ENCODE data around the gene CDKAL1.
A peak's percentile ranks its signal among the peaks of the same experiment; 100 is the strongest.
"Not testable (repeated sequence)": the region's sequence is repeated elsewhere in the genome, so short reads cannot be mapped to it uniquely, and the experiment has no call there.

CDKAL1 gene

GRCh38 chr6:20554326-20554725 is 20.1 kb downstream of the CDKAL1 start:
- no peak for DNase-seq (ENCODE audit: low spot score)

DNA sequence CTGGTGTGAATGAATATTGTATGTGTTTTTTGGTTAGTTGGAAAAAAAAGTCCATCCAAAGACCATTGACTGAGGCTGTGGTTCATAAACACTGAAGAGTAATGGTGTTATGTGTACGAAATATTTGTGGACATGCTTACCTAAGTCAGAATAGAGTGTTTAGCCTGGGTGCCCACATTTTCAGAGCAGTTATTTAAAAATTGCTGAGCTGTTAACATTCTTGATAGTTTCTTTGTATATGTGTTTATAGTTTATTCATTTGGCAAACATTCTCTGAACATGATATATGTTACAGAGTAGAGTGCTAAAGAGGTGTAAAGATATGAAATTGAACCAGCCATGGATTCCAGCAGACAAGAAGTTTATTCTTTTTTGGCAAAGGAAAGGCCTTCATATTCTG is 20.6 kb downstream of the CDKAL1 start:
- DNase-seq (ENCODE audit: low spot score) = no peak

DNA sequence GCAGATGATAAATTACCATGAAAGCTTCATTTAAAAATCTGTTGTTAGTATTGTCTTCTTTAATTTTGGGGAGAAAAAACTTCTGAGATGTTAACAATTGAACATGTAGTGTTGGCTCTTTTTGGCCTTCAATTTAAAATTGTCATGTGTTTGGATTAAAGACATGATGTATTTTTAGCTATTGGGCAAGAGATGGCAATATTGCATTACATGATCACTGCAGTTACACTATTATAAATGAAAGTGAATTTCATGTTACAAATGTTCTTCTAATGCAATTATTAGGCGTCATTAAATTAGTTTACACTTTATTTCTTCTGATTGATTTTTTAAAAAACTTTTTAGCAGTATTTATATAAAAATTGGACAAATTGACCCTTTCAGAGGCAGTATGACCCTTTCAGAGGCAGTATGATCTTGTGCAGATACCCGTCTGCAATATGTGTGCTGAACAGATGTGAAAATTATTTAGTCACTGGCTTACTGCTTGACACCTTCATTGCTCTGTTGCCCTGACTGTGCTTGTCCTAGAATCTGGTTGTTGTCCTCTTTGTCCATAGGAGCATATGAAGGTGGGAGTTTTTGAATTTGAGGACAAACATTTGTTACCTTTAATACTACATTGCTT is 25.8 kb downstream of the CDKAL1 start:
- no peak for DNase-seq (ENCODE audit: low spot score)

DNA sequence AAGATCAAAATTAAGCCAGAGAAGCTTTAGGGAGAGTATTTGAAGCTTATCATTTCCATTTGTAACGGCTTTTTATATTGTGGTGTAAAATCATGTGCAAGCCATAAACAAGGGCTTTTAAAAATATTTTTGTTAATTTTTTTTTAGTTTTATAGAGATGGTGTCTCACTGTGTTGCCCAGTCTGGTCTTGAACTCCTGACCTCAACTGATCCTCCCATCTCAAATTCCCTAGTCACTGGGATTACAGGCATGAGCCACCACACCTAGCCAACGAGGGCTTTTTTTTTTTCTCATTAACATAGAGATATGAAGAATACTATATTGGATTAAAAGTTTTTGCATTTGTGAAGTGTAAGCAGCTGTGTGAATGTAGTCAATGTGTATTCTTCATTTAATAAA is 29.1 kb downstream of the CDKAL1 start:
- no peak for DNase-seq (ENCODE audit: low spot score)

DNA sequence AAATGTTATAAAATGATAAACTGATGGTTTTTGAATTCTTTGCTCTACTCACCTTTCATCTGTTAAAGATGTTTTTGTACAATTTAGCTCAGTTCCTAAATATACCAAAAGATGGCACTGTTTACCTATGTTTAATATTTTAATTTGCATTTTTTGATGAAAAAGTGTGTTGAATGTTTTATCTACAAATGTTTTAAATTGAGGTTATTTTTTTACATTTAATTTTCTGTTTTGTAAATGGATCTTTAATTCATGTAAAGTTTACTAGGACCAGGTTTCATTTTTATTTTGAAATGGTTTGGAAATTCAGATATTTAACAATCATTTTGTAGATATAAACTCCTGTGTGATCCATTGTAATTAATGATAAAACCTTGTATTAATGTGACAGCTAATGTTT is 30.0 kb downstream of the CDKAL1 start:
- DNase-seq (ENCODE audit: low spot score) = peak; percentile 25

- DNase-seq (ENCODE audit: low spot score) = peak; percentile 23
Observed at GRCh38 chr6:20564777-20565176, 30.5 kb downstream of the CDKAL1 start.

- no peak for DNase-seq (ENCODE audit: low spot score)
Observed at GRCh38 chr6:20565342-20565741, 31.1 kb downstream of the CDKAL1 start.

DNA sequence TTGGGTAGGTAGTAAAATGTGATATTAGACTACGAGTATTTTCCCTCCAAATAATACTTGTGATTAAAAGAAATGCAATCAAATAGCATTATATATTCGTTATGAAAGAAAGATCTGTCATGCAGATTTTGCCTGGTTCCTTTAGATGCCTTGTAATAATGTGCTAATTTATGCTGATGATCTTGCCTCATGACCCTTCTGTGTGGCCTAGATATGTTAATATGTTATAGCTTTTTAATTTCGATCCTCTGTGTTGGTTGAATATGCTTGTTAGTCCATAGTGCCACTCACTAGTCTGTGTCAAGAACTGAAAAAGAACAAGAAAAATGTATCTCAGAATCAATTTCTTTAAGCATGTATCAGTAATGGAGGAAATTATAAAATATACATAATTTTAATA is 31.9 kb downstream of the CDKAL1 start:
- no peak for DNase-seq (ENCODE audit: low spot score)

DNA sequence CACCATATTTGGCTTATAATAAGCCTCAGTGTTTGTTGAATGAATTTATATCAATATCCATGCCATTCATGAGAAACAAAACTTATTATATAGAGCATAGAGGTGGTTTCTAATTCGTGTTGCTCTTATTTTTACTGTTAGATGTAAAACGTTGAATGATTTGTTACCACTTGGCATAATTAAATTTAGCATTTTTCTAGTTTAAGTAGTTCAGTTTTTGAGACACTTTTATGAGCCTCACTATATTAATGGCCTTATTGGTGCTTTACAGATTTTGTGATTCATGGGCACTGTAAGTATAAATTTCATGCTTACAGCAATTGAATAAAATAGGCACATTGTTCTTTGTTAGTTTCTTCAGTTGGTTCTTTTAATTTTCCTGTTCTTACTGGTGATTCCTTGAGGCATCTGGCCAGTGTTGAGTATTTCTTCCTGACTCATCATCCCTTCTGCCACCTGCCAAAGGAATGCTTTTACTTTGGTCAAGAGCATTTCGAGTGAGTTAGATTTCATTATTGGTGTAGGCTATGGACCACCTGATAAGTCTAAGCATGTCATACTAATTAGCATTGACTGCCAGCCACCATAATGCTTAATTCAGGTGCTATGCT is 34.8 kb downstream of the CDKAL1 start:
- DNase-seq (ENCODE audit: low spot score) = no peak

- no peak for DNase-seq (ENCODE audit: low spot score)
Observed at GRCh38 chr6:20571261-20571660, 37.0 kb downstream of the CDKAL1 start.

GRCh38 chr6:20572288-20572687 is 38.0 kb downstream of the CDKAL1 start:
- DNase-seq (ENCODE audit: low spot score) = no peak

DNA sequence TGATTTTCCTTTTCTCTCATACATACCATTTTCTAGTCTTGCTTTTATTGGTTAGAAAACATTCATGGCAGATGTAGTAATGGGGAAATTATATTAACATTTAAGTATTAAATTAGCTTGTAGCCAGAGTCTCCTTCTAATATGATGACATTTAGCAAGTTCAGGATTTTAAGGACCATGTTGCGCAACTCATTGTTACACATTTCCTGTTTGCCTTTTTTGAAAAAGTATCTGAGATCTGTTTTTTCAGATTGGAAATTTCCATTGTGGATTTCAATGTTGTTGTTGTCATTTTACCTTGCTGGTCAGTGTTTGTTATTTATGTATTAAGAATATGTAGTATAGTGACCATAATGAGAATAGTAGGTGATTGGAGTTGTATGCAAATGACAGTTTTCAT is 38.7 kb downstream of the CDKAL1 start:
- DNase-seq (ENCODE audit: low spot score) = no peak

GRCh38 chr6:20574355-20574754 is 40.1 kb downstream of the CDKAL1 start:
- no peak for DNase-seq (ENCODE audit: low spot score)

GRCh38 chr6:20575125-20575524 is 40.9 kb downstream of the CDKAL1 start:
- no peak for DNase-seq (ENCODE audit: low spot score)

DNA sequence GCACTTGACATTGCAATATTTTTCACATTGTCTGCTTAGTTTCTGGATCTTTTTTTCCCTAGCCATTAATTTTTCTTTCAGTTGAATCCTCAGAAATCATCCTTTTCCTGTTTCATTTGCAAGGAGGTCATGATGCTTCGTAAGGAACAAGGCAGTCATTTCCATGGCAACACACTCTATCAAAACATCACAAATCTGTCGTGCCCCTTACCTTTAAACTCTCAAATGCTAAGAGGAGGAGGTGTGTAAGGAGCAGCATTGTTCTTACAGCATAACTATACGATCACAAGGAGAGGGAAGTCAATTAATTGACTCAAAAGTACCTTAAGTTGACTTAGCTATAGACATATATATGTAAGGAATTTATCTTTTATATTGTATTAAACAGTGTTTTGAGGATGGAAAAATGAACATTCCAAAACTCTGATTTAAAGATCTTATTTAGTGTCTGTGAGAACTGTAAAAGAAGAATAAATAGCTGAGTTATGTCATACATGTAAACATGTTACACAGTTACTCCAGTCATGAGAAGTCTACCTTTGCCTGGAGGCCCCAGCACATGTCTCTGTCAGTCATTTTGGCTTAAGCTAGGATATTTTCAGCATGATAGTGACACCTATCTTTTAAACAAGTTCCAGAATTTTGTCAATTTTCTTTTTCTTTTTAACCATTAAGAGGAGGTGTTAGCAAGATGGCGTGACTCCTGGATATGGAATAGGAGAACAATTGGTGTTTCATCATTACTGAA is 41.6 kb downstream of the CDKAL1 start:
- no peak for DNase-seq (ENCODE audit: low spot score)

- no peak for DNase-seq (ENCODE audit: low spot score)
Observed at GRCh38 chr6:20577173-20577688, 43.0 kb downstream of the CDKAL1 start.

DNA sequence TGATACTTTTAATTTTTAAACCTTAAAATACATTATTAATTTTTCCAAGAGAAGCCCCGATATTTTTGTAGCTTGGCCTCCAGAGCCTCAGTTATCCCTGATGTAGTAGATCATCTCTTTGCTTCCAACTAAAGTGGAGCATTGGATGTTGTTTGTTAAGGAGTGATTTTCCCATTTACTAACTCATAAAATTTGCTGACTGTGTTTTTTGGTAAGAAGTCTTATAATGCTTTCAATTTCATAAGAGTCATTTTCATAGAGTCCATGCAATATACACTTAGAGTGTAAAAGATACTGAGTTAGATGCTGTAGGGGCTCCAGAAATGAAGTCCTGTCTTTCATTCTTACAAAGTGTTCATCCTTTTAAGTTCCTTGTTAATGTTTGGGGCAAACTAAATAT is 46.8 kb downstream of the CDKAL1 start:
- no peak for DNase-seq (ENCODE audit: low spot score)

GRCh38 chr6:20582586-20583443 is 48.6 kb downstream of the CDKAL1 start:
- DNase-seq (ENCODE audit: low spot score) = no peak

- no peak for DNase-seq (ENCODE audit: low spot score)
Observed at GRCh38 chr6:20583444-20583800, 49.2 kb downstream of the CDKAL1 start.

DNA sequence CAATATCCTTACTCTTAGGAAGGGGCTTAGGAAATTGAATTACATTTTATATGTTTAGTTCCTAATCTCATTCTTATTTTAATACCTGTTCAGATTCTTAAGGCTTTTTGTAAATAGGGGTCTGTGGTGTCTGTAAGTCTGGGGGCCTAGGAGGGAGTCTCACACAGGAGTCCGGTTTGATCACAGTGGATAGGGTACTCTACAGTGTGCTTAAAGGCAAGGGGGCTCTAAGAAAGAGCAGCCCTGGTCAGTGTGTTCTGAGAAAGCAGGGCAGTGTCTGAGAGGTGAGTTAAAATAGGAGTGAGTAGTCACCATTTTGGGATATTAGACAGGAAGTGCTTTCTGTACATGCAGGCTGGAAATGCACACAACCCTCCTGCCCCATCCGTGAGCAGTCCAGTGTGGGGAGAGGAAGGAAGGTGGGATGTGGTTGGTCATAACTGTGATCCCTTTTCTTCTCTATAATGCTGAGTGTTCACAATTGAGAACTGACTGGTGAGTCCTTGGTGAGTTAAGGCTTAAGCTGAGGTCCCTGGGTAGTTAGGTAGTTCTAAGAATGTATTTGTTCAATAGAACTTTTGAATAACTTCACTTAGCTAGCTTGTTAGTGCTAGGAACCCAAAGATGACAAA is 50.0 kb downstream of the CDKAL1 start:
- DNase-seq (ENCODE audit: low spot score) = no peak

- no peak for DNase-seq (ENCODE audit: low spot score)
Observed at GRCh38 chr6:20589266-20589665, 55.0 kb downstream of the CDKAL1 start.

- DNase-seq (ENCODE audit: low spot score) = not testable (repeated sequence)
Observed at GRCh38 chr6:20590476-20590875, 56.2 kb downstream of the CDKAL1 start.
